ENCODE data around the gene MRPL51. TPM values are rescaled to one million over a fixed set of nuclear protein-coding genes. Genes with fewer than 3 reads are reported as not detected.

Gene MRPL51
- total RNA-seq, 2 experiments from 2014 or later = 152 to 338 TPM

DNA sequence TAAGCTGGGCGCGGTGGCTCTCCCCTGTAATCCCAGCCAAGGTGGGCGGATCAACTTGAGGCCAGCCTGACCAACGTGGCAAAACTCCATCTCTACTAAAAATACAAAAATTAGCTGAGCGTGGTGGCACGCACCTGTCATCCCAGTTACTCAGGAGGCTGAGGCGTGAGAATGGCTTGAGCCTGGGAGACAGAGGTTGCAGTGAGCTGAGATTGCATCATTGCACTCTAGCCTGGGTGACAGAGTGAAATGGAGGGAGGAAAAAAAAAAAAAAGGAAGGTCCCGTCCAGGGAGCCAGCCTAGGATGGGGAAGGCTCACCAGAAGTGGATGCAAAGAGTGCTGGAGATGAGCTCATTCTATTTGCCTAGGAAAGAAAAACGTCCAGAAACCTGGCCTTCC, 50.2 kb downstream of the MRPL51 start:
- Histone ChIP-seq H3K4me2 (ENCODE audit: low read length) (peak overlapping the region; percentile 83), H3K9me3 (ENCODE audit: low read length) (no peaks in the 10 kb centered on the region), H3K4me1 (ENCODE audit: insufficient read depth, low read length, poor library complexity, severe bottlenecking) (peaks cover 68% of the 10 kb centered on the region), H2AFZ (ENCODE audit: low read length) (peak overlapping the region; percentile 16; the same call in 1 of the 2 replicates), H3K36me3 (ENCODE audit: insufficient read depth, low read length) (no peaks in the 10 kb centered on the region), H3K79me2 (ENCODE audit: insufficient read depth, low read depth, low read length) (peaks cover 14% of the 10 kb centered on the region; the same call in 1 of the 2 replicates), H3K9me2 (ENCODE audit: insufficient read depth, low read length) (no peaks in the 10 kb centered on the region), H3K27ac (ENCODE audit: low read depth, low read length, poor library complexity, severe bottlenecking) (peak overlapping the region; percentile 96), H4K20me1 (ENCODE audit: insufficient read depth, low read length) (no peaks in the 10 kb centered on the region), H3K4me3 (ENCODE audit: low read depth, low read length, poor library complexity, severe bottlenecking) (peak overlapping the region; percentile 41)
- CTCF ChIA-PET (ENCODE audit: unreplicated experiment) = interaction anchor here (0.6 to 2.1 kb wide), 7 partner anchors 9 to 28 kb away, joined by 3 to 8 read pairs (median 4); partner anchors contain the start of gene TAPBPL
- no peak for DNase-seq (ENCODE audit: low spot score)
- TF ChIP-seq, protein P1, sequence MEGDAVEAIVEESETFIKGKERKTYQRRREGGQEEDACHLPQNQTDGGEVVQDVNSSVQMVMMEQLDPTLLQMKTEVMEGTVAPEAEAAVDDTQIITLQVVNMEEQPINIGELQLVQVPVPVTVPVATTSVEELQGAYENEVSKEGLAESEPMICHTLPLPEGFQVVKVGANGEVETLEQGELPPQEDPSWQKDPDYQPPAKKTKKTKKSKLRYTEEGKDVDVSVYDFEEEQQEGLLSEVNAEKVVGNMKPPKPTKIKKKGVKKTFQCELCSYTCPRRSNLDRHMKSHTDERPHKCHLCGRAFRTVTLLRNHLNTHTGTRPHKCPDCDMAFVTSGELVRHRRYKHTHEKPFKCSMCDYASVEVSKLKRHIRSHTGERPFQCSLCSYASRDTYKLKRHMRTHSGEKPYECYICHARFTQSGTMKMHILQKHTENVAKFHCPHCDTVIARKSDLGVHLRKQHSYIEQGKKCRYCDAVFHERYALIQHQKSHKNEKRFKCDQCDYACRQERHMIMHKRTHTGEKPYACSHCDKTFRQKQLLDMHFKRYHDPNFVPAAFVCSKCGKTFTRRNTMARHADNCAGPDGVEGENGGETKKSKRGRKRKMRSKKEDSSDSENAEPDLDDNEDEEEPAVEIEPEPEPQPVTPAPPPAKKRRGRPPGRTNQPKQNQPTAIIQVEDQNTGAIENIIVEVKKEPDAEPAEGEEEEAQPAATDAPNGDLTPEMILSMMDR (conservative IDR thresholded peaks at IDR 0.05; ENCODE audit: low read length) = no peak
- TF ChIP-seq EZH2phosphoT487 (IDR thresholded peaks at IDR 0.05; ENCODE audit: borderline replicate concordance, low read depth, low read length) = no peak
- POLR2A ChIA-PET = interaction anchor here (0.5 to 7.2 kb wide), 12 partner anchors 9 to 310 kb away, joined by 3 to 112 read pairs (median 6); partner anchors contain the start of genes MRPL51, TAPBPL and VAMP1
- intact Hi-C loops (cut with micrococcal nuclease; ENCODE audit: unreplicated experiment) = loop anchor here (1.0 kb wide), 1 partner anchor 12 kb away; no protein-coding TSS in a partner anchor
- no TSS peak for BruUV-seq (replicated peaks)

Other genes starting within 250 kb of the MRPL51 start
- gene PLEKHG6, start 182.6 kb downstream of the MRPL51 start, total RNA-seq (2014; rRNA removed; shearing (Covaris generic)) = not detected in 2 replicates
- gene PLEKHG6, start 182.6 kb downstream of the MRPL51 start, total RNA-seq (2022) = not detected in 2 replicates
- gene TNFRSF1A, start 151.2 kb downstream of the MRPL51 start, total RNA-seq (2014; rRNA removed; shearing (Covaris generic)) = 23.4 and 37.3 TPM in 2 replicates
- gene TNFRSF1A, start 151.2 kb downstream of the MRPL51 start, total RNA-seq (2022) = 50.9 and 55.7 TPM in 2 replicates
- gene SCNN1A, start 117.7 kb downstream of the MRPL51 start, total RNA-seq (2014; rRNA removed; shearing (Covaris generic)) = 0.35 and 0.51 TPM in 2 replicates
- gene SCNN1A, start 117.7 kb downstream of the MRPL51 start, total RNA-seq (2022) = 1.0 and 1.3 TPM in 2 replicates
- not detected in 2 replicates for gene LTBR, start 109.1 kb downstream of the MRPL51 start, total RNA-seq (2014; rRNA removed; shearing (Covaris generic))
- not detected in 2 replicates for gene LTBR, start 109.1 kb downstream of the MRPL51 start, total RNA-seq (2022)
- gene CD27, start 48.3 kb downstream of the MRPL51 start, total RNA-seq (2014; rRNA removed; shearing (Covaris generic)) = 18.0 and 19.8 TPM in 2 replicates
- gene CD27, start 48.3 kb downstream of the MRPL51 start, total RNA-seq (2022) = 39.9 and 48.3 TPM in 2 replicates
- gene TAPBPL, start 41.2 kb downstream of the MRPL51 start, total RNA-seq (2014; rRNA removed; shearing (Covaris generic)) = 18.4 and 23.7 TPM in 2 replicates
- 22.2 and 25.5 TPM in 2 replicates for gene TAPBPL, start 41.2 kb downstream of the MRPL51 start, total RNA-seq (2022)
- 82.7 and 86.0 TPM in 2 replicates for gene VAMP1, start 22.6 kb downstream of the MRPL51 start, total RNA-seq (2014; rRNA removed; shearing (Covaris generic))
- 46.9 and 51.6 TPM in 2 replicates for gene VAMP1, start 22.6 kb downstream of the MRPL51 start, total RNA-seq (2022)
- gene NCAPD2, start 840 bp upstream of the MRPL51 start, total RNA-seq (2014; rRNA removed; shearing (Covaris generic)) = 157 and 195 TPM in 2 replicates
- gene NCAPD2, start 840 bp upstream of the MRPL51 start, total RNA-seq (2022) = 225 and 267 TPM in 2 replicates
- gene GAPDH, start 41.3 kb upstream of the MRPL51 start, total RNA-seq (2014; rRNA removed; shearing (Covaris generic)) = 3,369 and 3,801 TPM in 2 replicates
- 3,794 and 4,502 TPM in 2 replicates for gene GAPDH, start 41.3 kb upstream of the MRPL51 start, total RNA-seq (2022)
- gene IFFO1, start 62.8 kb upstream of the MRPL51 start, total RNA-seq (2014; rRNA removed; shearing (Covaris generic)) = 16.9 and 25.4 TPM in 2 replicates
- 30.5 and 32.3 TPM in 2 replicates for gene IFFO1, start 62.8 kb upstream of the MRPL51 start, total RNA-seq (2022)
- gene NOP2, start 75.0 kb upstream of the MRPL51 start, total RNA-seq (2014; rRNA removed; shearing (Covaris generic)) = 87.9 and 116 TPM in 2 replicates
- gene NOP2, start 75.0 kb upstream of the MRPL51 start, total RNA-seq (2022) = 86.5 and 100 TPM in 2 replicates
- 287 and 319 TPM in 2 replicates for gene CHD4, start 114.1 kb upstream of the MRPL51 start, total RNA-seq (2014; rRNA removed; shearing (Covaris generic))
- 247 and 267 TPM in 2 replicates for gene CHD4, start 114.1 kb upstream of the MRPL51 start, total RNA-seq (2022)
- 7.7 and 14.4 TPM in 2 replicates for gene LPAR5, start 142.7 kb upstream of the MRPL51 start, total RNA-seq (2014; rRNA removed; shearing (Covaris generic))
- 25.3 and 25.6 TPM in 2 replicates for gene LPAR5, start 142.7 kb upstream of the MRPL51 start, total RNA-seq (2022)
- gene ACRBP, start 154.2 kb upstream of the MRPL51 start, total RNA-seq (2014; rRNA removed; shearing (Covaris generic)) = 3.6 and 4.4 TPM in 2 replicates
- gene ACRBP, start 154.2 kb upstream of the MRPL51 start, total RNA-seq (2022) = 9.3 and 9.4 TPM in 2 replicates
- gene ING4, start 169.9 kb upstream of the MRPL51 start, total RNA-seq (2014; rRNA removed; shearing (Covaris generic)) = 27.1 and 38.1 TPM in 2 replicates
- 30.8 and 37.0 TPM in 2 replicates for gene ING4, start 169.9 kb upstream of the MRPL51 start, total RNA-seq (2022)
- 48.2 and 48.6 TPM in 2 replicates for gene ZNF384, start 196.1 kb upstream of the MRPL51 start, total RNA-seq (2014; rRNA removed; shearing (Covaris generic))
- 95.5 and 109 TPM in 2 replicates for gene ZNF384, start 196.1 kb upstream of the MRPL51 start, total RNA-seq (2022)
- gene PIANP, start 207.6 kb upstream of the MRPL51 start, total RNA-seq (2014; rRNA removed; shearing (Covaris generic)) = 0.98 and 1.2 TPM in 2 replicates
- 15.2 and 15.4 TPM in 2 replicates for gene PIANP, start 207.6 kb upstream of the MRPL51 start, total RNA-seq (2022)
- gene COPS7A, start 230.8 kb upstream of the MRPL51 start, total RNA-seq (2014; rRNA removed; shearing (Covaris generic)) = 64.8 and 71.2 TPM in 2 replicates
- gene COPS7A, start 230.8 kb upstream of the MRPL51 start, total RNA-seq (2022) = 51.1 and 53.8 TPM in 2 replicates

All from OCI-LY7 (cell line).